GM12864 (cell line): ENCODE results near the gene DIAPH3.

Experiments used
- DNase-seq: peaks from one replicate; pipeline ENCODE4 v3.0.0-alpha.2; 2011; ENCODE audit warnings: low read depth
- H3K4me3 ChIP-seq: 2 replicates; pipeline ENCODE4 v1.5.1; 2011; ENCODE audit warnings: mild to moderate bottlenecking, low read depth, low read length, control low read depth
- CTCF ChIP-seq: IDR thresholded peaks from 2 replicates; pipeline ENCODE4 v1.5.1; 2011; ENCODE audit warnings: low read depth, mild to moderate bottlenecking, moderate library complexity, low read length, control low read depth, inconsistent platforms; ENCODE audit errors: missing control alignments

The DIAPH3 gene

DNA sequence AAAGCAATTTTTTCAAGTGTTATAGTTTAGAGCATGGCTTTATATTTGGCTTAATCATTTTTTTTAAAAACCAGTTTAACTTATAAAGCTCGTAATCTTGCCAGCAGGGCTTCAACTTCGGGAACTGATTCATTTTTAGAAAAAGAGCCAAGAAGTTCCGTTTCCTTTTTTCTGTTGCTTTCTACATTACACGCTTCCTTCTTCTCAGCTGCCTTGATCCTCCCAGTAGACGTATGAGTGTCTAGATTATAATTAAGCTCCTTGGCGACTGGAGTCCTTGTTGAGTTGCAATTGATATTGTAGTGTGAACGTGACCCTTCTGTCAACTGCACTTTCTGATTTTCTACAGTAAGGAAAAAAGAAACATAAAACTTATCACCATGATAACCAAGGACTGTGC is 497.2 kb downstream of the DIAPH3 start:
- H3K4me3 ChIP-seq = no peak overlapping the region
- no peak for DNase-seq
- TF ChIP-seq CTCF = no peak

- DNase-seq = no peak
- no peak overlapping the region for H3K4me3 ChIP-seq
- TF ChIP-seq CTCF = no peak
Observed at GRCh38 chr13:59665732-59666131, 498.0 kb downstream of the DIAPH3 start.

- DNase-seq = no peak
- TF ChIP-seq CTCF = no peak
Observed at GRCh38 chr13:59665184-59665583, 498.5 kb downstream of the DIAPH3 start.

DNA sequence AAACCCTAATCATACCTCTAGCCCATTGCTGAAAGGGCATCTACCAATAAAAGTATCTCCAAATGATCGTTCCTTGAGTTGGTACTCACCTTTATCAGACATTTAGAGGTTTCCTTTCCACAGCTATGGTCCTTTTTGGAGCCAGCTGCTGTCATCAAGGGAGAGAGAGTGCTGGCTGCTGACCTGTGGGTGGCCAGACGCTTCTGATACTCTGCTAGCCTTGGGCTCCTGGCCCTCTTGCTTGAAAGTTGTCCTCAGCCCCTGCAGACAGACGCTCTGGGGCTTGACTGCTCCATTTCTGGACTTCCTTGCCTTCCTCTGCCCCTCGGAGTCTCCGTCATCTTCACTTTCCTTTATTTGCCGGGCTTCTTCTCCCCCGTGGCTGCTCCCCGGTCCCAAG is 499.1 kb downstream of the DIAPH3 start:
- no peak for TF ChIP-seq CTCF
- H3K4me3 ChIP-seq = no peak overlapping the region
- DNase-seq = no peak

More at GRCh38 chr13:59665184-59665583, 498.5 kb downstream of the DIAPH3 start:
- H3K4me3 ChIP-seq = no peak overlapping the region

DNA sequence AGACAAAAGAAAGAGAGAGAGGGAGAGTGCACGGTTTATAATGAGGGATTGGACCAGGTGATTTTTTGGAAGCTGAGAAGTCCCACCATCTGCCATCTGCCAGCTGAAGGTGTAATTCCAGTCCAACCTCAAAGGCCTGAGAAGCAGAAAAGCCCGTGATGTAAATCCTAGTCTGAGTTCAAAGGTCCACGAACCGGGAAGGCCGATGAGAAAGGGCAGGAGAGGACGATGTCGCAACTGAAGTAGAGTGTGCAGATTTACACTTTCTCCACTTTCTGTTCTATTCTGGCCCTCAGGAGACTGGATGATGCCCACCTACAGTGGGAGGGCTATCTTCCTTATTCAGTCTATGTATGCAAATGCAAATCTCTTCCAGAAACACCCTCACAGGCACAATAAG is 500.0 kb downstream of the DIAPH3 start:
- TF ChIP-seq CTCF = no peak
- H3K4me3 ChIP-seq = no peak overlapping the region
- no peak for DNase-seq

DNA sequence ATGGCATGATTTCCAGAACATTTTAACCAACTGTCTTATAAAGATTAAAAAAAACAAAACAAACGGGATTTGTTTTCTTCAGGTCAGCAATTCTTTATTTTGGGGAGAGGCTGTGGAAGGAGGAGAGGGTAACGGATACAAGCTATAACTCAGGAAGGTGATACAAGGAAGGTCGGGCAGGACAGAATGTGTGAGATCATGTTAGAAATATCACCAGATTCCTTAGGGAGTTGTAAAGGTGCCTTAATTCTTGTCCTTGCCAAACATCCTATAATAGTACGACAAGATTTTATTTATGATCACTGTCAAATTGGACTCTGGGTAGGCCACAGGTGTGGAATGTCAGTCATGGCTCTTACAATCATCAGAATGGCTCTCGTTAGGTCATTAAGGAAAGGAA is 503.1 kb downstream of the DIAPH3 start:
- no peak overlapping the region for H3K4me3 ChIP-seq
- no peak for DNase-seq
- no peak for TF ChIP-seq CTCF

- no peak for TF ChIP-seq CTCF
- no peak overlapping the region for H3K4me3 ChIP-seq
- DNase-seq = no peak
Observed at GRCh38 chr13:59659981-59660380, 503.7 kb downstream of the DIAPH3 start.
